Calu3 (cell line): ENCODE measurements around the gene DDX49. TPM values are rescaled to one million over a fixed set of nuclear protein-coding genes. Genes with fewer than 3 reads are reported as not detected.

Source experiments
- BruUV-seq: library from RNA; stranded (reverse); fragments of 400-500 nt; replicated peaks from 2 replicates; lab custom pipeline; 2021; lab: Mats Ljungman, UMichigan
- CTCF ChIA-PET: fragments of 300-600 bp; sonication (Branson Sonifier 250); formaldehyde crosslinking; loops from one replicate; lab custom pipeline; 2022; ENCODE audit warnings: antibody characterized with exemption; lab: Charles Lee
- DNase-seq: peaks from one replicate; pipeline ENCODE4 v3.0.0; 2022
- H3K27ac Mint-ChIP-seq: one replicate; pipeline ENCODE4 v1.8.0; 2022; ENCODE audit warnings: mixed read lengths; ENCODE audit not compliant: unreplicated experiment
- H3K27me3 Mint-ChIP-seq: one replicate; pipeline ENCODE4 v1.8.0; 2022; ENCODE audit warnings: mixed read lengths; ENCODE audit not compliant: unreplicated experiment
- H3K36me3 Mint-ChIP-seq: one replicate; pipeline ENCODE4 v1.8.0; 2022; ENCODE audit warnings: mild to moderate bottlenecking, moderate library complexity, mixed read lengths; ENCODE audit not compliant: insufficient read depth, unreplicated experiment
- H3K4me1 Mint-ChIP-seq: one replicate; pipeline ENCODE4 v1.8.0; 2022; ENCODE audit warnings: mild to moderate bottlenecking, low read depth, mixed read lengths; ENCODE audit not compliant: unreplicated experiment
- H3K4me3 Mint-ChIP-seq: one replicate; pipeline ENCODE4 v1.8.0; 2022; ENCODE audit warnings: mild to moderate bottlenecking, low read depth, moderate library complexity, mixed read lengths; ENCODE audit not compliant: unreplicated experiment
- H3K9me3 Mint-ChIP-seq: one replicate; pipeline ENCODE4 v1.8.0; 2022; ENCODE audit warnings: low read depth, mixed read lengths; ENCODE audit not compliant: unreplicated experiment
- CTCF ChIP-seq: fragments of 200-600 bp; IDR thresholded peaks from one replicate; pipeline ENCODE4 v1.8.0; 2022; ENCODE audit warnings: antibody characterized with exemption; ENCODE audit not compliant: unreplicated experiment
- intact Hi-C: fragments of 100-400 bp; cut with micrococcal nuclease; formaldehyde crosslinking; loops from one replicate; pipeline ENCODE4 v1.10.0; 2022; ENCODE audit not compliant: unreplicated experiment
- total RNA-seq: library from RNA; stranded (reverse); gene quantifications from 2 replicates; pipeline ENCODE4 v1.2.3, GENCODE V29; 2022

The DDX49 gene
- total RNA-seq, 1 experiment from 2014 or later = 34.4 TPM

- TSS peak; percentile 31 for BruUV-seq
- peaks cover 37% of the 10 kb centered on the region for H3K36me3 Mint-ChIP-seq
- peaks cover 8% of the 10 kb centered on the region for H3K4me1 Mint-ChIP-seq
- intact Hi-C loops = no loop called here
- H3K9me3 Mint-ChIP-seq = no peaks in the 10 kb centered on the region
- no peaks in the 10 kb centered on the region for H3K27me3 Mint-ChIP-seq
- no peak for TF ChIP-seq CTCF
- H3K27ac Mint-ChIP-seq = no peak overlapping the region
- CTCF ChIA-PET = no interaction called here
- DNase-seq = no peak
- H3K4me3 Mint-ChIP-seq = peak overlapping the region; percentile 82
Observed at GRCh38 chr19:18939163-18939562, 19.6 kb downstream of the DDX49 start.

- no peaks in the 10 kb centered on the region for H3K9me3 Mint-ChIP-seq
- CTCF ChIA-PET = no interaction called here
- H3K36me3 Mint-ChIP-seq = peaks cover 32% of the 10 kb centered on the region
- intact Hi-C loops = no loop called here
- no peaks in the 10 kb centered on the region for H3K27me3 Mint-ChIP-seq
- no TSS peak for BruUV-seq
- no peak for TF ChIP-seq CTCF
- peak overlapping the region; percentile 89 for H3K27ac Mint-ChIP-seq
- peak; percentile 40 for DNase-seq
- H3K4me1 Mint-ChIP-seq = peaks cover 8% of the 10 kb centered on the region
- peak overlapping the region; percentile 82 for H3K4me3 Mint-ChIP-seq
Observed at GRCh38 chr19:18939922-18940768, 20.6 kb downstream of the DDX49 start.

GRCh38 chr19:18940769-18941627, 21.5 kb downstream of the DDX49 start, which contains the start of gene HOMER3:
TSS of gene HOMER3 (minus strand) at chr19:18941217. CDS start at chr19:18938982, 2,235 bp downstream.
- CTCF ChIA-PET = no interaction called here
- H3K36me3 Mint-ChIP-seq = peaks cover 32% of the 10 kb centered on the region
- TF ChIP-seq CTCF = no peak

GRCh38 chr19:18941628-18942354, 22.3 kb downstream of the DDX49 start:
- CTCF ChIA-PET = no interaction called here
- DNase-seq = no peak
- TF ChIP-seq CTCF = no peak
- BruUV-seq = no TSS peak
- intact Hi-C loops = no loop called here
- Mint-ChIP-seq H3K4me3 (no peak overlapping the region), H3K4me1 (peaks cover 8% of the 10 kb centered on the region), H3K36me3 (peaks cover 32% of the 10 kb centered on the region), H3K9me3 (no peaks in the 10 kb centered on the region), H3K27ac (no peak overlapping the region), H3K27me3 (no peaks in the 10 kb centered on the region)

More at GRCh38 chr19:18940769-18941627, 21.5 kb downstream of the DDX49 start, which contains the start of gene HOMER3:
- Mint-ChIP-seq H3K27ac (peak within 1 kb of the TSS; percentile 89), H3K27me3 (no peaks in the 10 kb centered on the region), H3K9me3 (no peaks in the 10 kb centered on the region), H3K4me3 (peak within 1 kb of the TSS; percentile 82), H3K4me1 (peaks cover 8% of the 10 kb centered on the region)
- no TSS peak for BruUV-seq
- intact Hi-C loops = no loop called here
- DNase-seq = peak; percentile 78
